NCI-H345 (cell line): ENCODE results near the gene STK11.

Experiments used
- DNase-seq: peaks from one replicate; lab custom pipeline; 2025; lab: John Stamatoyannopoulos, UW

STK11 gene

GRCh38 chr19:1262623-1263123 lies 57.1 kb downstream of the STK11 start:
- DNase-seq, result no peak

DNA sequence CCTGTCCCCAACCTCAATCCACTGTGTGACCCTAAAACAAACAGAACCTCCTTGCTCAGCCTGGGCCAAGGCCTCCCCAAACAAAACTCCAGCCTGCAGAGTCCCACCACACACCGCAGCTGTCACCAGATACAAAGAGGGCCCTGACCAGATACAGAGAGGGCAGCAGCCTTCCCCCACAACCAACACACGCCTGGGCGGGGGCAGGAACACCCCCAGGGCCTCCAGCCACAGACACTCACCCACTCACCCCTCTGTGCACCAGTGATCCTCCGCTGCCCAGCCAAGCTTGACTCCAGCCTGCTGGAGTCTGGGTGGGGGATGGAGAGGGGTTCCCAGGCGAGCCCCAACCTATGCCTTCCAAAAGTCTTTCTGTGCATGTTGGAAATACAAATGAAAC lies 57.6 kb downstream of the STK11 start:
- no peak for DNase-seq

DNA sequence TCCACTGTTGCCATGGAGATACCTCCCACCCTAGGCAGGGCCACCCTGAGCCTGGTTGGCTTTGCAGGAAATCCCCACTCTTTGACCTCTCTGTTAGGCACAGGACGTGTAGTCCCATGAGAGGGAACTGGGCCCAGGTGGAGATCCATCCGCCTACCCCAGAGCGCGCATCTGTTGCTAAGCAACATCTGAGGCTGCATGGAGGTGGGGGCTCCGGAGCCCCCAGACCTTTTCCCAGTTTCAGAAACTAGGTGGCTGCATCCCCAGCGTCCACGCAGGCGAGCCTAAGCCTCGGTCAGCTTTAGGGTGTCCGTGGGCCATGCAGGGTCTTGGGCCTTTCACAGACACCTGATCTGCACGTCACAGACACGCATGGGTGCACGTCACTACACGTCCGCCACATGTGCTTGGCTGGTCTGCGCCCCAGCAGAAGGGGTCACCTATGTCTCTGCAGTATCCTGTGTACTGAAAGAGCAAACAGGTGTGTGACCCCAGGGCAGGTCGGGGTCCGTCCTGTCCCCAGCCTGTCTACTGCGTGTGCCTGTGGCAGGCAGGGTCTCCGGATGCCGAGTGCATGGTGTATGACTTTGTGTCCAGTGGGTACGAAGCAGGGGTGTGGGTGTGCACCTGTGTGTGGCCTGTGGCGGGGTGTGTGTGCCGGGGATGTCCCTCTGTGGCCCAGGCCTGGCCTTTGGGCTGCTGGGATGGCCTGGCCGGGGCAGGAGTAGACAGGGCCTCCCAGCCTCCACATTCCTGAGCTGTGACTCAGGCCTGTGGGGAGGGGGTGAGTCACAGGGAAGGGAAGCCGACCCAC lies 59.4 kb downstream of the STK11 start:
- no peak for DNase-seq

DNA sequence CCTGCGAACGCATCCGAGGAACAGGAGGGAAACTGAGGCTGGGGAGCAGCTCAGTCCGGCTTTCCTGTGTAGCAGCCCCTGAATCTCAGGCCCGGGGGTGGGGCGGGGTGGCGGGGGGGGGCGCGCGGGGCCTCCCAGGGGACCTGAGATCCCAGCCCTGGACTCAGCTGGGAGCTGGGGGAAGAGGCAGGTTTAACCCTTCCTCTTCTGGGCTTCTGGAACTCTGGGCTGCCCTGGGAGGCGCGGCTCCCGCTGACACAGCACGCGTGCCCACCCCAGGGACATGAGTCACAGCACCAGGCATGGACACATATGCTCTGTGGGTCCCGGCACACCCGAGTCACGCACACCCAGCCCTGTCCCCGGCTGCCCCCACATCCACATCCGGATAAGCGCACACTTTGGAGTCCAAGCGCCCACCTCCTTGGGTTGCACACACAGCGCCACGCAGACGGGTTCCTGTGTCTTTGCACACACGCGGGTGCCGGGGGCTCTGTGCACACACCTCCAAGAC lies 60.1 kb downstream of the STK11 start:
- no peak for DNase-seq

GRCh38 chr19:1266129-1266915 lies 60.7 kb downstream of the STK11 start:
- peak; percentile 73 for DNase-seq

- DNase-seq, result peak; percentile 50
Measured at GRCh38 chr19:1266916-1267476, 61.4 kb downstream of the STK11 start.

DNA sequence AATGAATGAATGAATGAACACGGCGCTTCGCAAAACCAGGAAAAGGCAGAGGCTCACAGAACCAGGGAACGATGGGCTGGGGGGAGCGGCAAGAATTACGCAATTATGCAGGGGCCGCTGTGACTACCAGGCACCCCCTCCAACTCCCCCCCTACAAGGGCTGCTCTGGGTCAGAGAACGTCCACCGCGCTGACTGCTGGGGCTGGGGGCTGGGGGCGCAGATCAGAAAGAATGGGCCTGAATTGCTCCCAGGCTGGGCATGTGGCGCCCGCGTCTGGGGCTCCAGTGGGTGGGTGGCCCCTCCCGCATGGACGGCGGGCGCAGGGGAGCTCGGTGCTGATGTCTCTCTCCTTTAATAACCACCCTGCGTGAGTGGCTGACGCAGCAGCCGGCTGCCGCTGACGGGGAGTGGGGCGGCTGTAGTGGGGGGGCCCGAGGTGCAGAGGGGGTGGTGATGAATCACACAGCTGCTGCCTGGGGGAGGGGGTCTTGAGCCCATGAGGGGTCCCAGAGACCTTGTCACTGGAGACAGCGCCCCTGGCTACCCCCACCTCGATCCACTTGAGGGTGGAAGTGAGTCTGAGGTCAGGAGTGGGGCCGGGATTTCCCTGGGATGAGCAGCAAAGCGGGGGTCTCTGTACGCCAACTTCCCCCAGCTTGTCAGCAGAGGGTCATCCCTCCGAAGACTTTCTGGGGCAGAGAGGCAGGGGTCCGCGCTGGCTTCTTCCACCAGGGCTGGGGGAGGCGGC lies 62.1 kb downstream of the STK11 start:
- DNase-seq, result peak; percentile 38

DNA sequence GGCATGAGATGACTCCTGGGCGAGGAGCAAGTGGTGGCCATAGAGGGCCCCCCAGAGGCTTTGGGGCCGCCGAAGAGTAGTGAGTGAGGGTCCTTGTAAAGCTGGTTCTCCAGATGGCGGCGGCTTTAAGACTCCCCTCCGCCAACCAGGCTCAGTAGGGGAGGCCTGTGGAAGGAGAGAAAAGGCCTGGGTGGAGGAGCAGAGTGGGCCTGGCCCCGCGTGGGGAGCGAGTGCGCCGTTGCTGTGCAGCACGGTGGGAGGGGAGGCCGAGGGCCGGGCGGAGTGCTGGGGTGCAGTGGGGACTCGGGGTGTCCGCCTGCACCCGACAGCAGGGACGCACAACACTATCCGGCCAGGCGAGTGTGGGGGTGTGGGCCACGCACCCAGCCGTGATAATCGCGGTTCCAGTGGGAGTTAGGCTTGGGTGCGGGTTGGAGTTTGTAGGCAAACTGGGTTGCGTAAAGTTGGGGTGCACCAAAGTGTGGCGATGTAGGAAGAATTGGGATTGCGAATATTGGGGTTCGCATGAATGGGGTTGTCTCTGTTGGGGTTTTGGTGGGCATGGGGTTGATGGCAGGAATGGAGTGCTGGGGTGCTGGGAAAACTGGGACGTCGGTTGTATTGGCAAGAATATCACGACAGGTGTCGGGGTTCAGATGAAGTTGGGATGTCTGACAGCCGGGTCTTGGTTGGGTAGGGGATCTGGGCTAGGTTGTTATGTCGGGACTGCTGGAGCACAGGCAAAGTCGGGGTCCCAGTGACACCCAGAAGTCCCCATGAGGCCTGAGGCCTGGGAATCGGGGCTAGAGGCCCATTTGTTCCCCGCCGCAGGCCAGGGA lies 62.9 kb downstream of the STK11 start:
- DNase-seq, result no peak

DNA sequence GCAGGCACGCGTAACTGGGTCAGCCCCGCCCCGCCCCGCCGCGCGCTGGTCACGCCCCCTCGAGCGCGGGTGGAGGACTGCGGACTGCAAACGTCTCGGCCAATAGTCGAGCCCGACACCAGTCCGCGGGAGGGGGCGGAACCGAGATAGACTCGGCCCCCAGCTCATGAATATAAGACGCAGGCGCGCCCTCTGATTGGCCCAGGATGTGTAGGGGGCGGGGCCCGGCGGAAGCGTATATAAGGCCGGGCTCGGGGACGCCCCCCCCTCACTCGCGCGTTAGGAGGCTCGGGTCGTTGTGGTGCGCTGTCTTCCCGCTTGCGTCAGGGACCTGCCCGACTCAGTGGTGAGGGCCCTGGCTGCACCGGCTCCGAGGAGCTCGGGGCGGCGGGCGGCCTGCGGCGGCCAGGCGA lies 63.5 kb downstream of the STK11 start, which contains the start of gene CIRBP:
TSS of gene CIRBP (plus strand) at position 268 of the 413 bp plus-strand sequence. CDS start 1,602 bp downstream, outside the sequence.
- DNase-seq, result peak; percentile 98

DNA sequence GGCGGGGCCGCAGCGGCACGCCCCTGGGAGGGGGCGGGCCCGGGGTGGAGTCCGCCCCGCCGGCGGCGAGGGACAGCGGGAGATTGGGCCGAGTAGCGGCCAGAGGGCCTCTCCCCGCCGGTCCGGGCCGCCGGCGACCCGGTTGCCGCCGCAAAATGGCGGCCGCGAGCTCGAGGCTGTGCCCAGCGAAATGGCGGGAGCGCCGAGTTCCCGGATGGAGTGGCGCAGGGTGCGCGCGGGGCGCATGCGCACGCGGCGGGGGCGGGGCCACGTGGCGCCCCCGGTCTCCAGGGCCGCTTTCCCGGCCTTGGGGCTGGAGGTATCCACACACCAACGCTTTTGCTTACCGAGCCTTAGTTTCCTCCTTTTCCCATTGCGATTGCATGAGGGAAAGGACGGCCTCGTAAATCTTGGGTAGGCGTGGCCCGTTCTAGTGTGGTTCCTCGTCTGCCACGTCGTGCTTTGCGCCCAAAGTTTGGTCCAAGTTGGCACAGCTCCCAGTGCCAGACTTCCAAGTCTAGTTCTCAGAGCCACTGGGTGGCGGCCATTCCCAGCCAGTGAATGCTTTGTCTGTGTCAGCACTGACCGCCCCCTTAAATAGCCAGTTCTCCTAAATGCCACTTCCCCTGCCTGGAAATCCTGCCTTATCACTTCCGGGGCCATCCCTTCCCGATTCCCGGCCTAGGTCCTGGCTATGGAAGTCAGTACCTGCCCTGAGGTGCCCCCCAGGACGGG lies 64.1 kb downstream of the STK11 start:
- peak; percentile 89 for DNase-seq

DNA sequence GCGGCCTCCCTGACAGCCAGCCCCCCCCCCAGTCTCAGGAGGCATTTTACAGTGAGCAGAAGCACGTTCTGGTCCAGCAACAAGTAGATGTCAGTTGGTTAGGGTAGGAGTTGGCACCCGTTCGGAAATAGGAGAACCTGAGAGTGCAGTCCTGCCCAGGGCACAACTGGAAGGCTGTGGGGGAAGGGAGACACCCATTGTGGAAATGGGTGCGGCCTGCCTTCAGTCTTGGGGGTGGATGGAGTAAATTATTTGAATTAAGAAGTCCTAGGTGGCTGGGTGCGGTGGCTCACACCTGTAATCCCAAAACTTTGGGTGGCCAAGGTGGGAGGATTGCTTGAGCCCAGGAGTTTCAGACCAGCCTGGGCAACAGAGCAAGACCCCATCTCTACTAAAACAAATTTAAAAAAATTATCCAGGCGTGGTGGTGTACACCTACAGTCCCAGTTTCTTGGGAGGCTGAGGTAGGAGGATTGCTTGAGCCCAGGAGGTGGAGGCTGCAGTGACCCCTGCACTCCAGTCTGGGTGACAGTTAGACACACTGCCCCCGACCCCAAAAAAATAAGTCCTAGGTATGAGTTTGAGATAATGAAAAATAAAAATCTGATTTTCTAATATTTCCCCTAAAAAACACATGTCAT lies 64.8 kb downstream of the STK11 start:
- DNase-seq, result no peak

DNA sequence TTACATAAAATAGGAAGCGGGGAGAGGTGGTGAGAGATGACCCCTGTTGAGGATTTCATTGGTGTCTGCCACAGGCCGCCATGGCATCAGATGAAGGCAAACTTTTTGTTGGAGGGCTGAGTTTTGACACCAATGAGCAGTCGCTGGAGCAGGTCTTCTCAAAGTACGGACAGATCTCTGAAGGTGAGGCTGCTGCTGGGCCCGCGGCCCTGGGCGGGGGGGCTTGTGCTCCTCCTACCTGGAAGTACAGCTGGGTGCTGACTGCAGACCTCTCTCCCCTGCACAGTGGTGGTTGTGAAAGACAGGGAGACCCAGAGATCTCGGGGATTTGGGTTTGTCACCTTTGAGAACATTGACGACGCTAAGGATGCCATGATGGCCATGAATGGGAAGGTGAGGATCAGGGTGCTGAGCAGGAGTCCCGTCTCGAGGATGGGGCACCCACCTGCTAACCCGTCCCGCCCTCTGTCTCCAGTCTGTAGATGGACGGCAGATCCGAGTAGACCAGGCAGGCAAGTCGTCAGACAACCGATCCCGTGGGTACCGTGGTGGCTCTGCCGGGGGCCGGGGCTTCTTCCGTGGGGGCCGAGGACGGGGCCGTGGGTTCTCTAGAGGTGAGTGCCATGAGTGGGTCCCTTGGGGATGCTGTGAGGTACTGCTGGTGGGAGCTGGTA lies 65.4 kb downstream of the STK11 start:
- DNase-seq, result no peak

- DNase-seq, result no peak
Measured at GRCh38 chr19:1271528-1272422, 66.2 kb downstream of the STK11 start.

- DNase-seq, result no peak
Measured at GRCh38 chr19:1272423-1273262, 67.1 kb downstream of the STK11 start.

DNA sequence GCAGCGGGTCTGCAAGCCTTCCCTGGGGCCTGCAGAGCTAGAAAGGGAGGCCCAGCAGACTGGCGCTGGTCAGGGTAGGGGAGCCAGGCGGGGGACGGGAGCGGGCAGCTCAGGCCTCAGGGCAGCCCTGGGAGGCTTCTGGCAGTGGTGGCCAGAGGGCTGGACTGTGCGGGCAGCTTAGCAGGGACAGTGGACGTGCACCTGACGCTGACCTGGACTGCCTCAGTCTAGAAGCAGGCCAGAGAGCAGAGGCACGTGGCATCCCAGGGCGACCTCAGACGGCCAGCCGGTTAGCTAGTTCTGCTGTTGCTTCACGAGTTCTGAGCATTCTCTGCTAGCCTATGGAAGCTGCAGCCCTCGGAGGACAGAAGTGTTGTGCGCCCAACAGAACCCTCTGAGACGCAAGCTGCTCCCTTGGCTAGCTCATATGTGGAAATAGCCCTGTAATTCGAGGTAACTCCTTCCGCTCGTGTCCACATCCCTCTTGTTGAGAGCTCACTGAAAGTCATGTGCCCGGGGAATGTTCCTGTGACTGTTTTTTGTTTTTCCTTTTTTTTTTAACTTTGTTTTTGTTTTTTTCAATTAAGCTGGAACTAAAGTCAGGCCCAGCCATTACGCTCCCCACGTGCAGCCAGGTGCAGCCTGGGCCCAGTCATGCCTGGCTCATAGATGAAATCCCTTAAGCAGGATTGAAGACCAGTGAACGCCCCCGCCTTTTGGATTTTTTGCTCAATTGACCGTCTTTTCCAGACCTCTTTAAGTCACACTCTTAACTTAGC lies 67.9 kb downstream of the STK11 start:
- DNase-seq, result no peak
